ENCODE data around the gene COA8.

Gene COA8

GRCh38 chr14:103538291-103539055 lies 24.3 kb upstream of the COA8 start:
- DNase-seq = no peak

GRCh38 chr14:103539056-103539825 lies 23.5 kb upstream of the COA8 start:
- DNase-seq = no peak

GRCh38 chr14:103540821-103541708 lies 21.7 kb upstream of the COA8 start:
- no peak for DNase-seq

GRCh38 chr14:103541709-103542604 lies 20.8 kb upstream of the COA8 start:
- no peak for DNase-seq

GRCh38 chr14:103542605-103543088 lies 20.1 kb upstream of the COA8 start:
- no peak for DNase-seq

- DNase-seq = no peak
Observed at GRCh38 chr14:103543140-103543539, 19.6 kb upstream of the COA8 start.

GRCh38 chr14:103543721-103544387 lies 18.9 kb upstream of the COA8 start:
- DNase-seq = no peak

- no peak for DNase-seq
Observed at GRCh38 chr14:103544388-103545218, 18.2 kb upstream of the COA8 start.

- no peak for DNase-seq
Observed at GRCh38 chr14:103545219-103545914, 17.4 kb upstream of the COA8 start.

- no peak for DNase-seq
Observed at GRCh38 chr14:103545915-103546651, 16.7 kb upstream of the COA8 start.

GRCh38 chr14:103546652-103547454 lies 15.9 kb upstream of the COA8 start:
- DNase-seq = peak; percentile 87

- DNase-seq = no peak
Observed at GRCh38 chr14:103547455-103547940, 15.3 kb upstream of the COA8 start.

GRCh38 chr14:103547941-103548462 lies 14.8 kb upstream of the COA8 start:
- DNase-seq = no peak

GRCh38 chr14:103548463-103549351 lies 14.1 kb upstream of the COA8 start:
- no peak for DNase-seq

- DNase-seq = no peak
Observed at GRCh38 chr14:103549361-103550311, 13.1 kb upstream of the COA8 start.

Data from activated T-cell treated with anti-CD3 and anti-CD28 coated beads, Interleukin-2, amount 50 U/mL, for 48 hours (primary cell).